HG03460 (cell line): ENCODE data around the gene SASH1.

ENCODE experiments used
- ATAC-seq: cut with Tn5 transposase; IDR thresholded peaks from one replicate; pipeline ENCODE4 v1.9.1; 2021; ENCODE audit not compliant: unreplicated experiment

Gene SASH1

DNA sequence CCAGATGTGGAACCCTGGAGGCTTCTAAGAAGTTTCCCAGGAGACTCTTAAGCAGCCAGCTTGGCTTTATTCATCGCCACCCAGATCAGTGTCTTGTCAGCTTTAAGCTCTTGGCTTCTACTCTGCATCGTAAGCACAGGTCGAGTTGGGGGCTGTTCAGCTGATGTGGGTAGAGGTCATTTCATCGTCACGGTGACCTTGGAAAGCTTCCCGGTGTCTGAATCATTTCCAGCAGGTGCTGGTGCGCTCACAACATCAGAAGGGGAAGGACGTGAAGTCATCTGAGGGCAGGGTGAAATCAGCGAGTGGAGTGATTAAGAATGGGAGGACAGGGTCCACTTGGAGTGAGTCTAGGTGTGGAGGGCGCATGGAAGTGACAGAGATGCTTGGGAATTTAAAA lies 112.6 kb downstream of the SASH1 start:
- ATAC-seq = no peak

DNA sequence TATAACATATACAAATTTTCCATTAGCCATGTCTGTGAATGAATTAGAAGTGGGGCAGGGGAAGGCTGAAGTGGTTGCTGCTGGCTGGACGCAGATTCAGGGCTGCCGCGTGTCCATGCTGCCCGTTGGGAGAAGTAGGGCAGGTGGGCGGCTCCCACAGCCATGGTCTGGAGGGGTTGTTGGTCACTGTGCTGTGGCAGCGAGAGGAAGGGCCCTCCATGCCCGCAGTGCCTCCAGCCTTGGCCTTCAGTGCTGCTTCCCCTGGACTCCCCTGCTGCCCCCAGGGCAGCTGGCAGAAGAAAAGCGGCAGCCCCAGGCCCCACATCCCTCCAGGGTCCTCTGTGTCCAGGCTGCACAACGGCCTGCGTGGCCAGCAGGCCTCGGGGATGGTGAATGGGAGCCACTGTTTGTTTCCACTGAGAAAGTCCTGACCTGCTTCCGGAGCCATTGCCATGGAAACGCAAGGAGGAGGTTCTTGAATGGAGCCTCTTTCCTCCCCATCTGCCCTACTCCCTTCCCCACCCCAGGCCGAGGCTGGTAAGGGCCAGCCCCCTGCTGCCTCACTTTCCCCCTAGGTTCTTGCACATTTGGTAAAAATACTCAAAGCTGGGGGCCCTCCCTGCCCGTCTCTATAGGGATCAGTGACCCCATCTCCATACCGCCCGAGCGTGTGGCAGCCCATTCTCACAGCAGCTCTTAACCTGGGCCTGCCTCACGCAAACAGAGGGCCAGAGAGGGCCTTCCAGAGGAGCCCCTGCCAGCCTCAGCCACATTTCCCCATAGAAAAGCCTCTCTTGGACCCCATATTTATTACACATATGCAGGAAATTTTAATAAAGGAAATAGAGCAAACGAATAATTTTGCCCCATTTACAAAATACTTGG lies 113.3 kb downstream of the SASH1 start:
- ATAC-seq = no peak

DNA sequence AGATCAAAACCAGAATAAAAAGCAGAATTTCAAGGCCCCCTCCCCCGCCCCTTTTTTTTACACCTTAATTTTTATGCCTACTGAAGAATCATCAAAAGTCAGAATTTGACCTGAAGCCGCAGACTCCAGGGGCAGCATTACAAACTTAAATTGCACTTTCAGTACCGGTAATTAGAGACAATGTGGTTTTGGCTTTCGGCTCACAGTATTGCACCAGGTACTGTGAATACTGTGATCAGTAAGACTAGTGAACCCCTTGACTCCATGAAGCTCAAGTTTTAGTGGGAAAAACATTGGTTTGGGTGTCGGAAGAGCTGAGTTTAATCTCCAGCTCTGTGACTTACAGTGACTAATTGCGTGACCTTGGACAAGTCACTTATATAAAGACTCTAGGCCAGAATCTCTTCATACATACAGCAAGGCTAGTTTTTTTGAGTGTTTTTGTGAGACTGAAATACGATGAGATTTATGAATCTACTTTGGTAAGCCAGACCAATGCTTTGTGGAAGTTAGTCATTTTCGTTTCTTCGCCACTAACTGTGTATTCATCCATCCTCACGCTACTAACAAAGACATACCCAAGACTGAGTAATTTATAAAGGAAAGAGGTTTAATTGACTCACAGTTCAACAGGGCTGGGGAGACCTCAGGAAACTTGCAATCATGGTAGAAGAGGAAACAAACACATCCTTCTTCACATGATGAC lies 114.7 kb downstream of the SASH1 start:
- no peak for ATAC-seq

DNA sequence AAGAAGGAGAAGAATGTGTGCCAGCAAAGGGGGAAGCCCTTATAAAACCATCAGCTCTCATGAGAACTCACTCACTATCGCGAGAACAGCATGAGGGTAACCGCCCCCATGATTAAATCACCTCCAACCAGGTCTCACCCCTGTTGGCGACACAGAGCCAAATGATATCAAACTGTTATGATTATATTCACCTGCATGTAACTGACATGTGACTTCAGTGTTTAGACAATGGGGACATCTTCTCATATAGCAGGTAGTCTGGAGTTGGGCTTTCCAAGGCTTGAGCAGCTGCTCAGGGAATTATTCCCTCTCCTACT lies 115.2 kb downstream of the SASH1 start:
- no peak for ATAC-seq

DNA sequence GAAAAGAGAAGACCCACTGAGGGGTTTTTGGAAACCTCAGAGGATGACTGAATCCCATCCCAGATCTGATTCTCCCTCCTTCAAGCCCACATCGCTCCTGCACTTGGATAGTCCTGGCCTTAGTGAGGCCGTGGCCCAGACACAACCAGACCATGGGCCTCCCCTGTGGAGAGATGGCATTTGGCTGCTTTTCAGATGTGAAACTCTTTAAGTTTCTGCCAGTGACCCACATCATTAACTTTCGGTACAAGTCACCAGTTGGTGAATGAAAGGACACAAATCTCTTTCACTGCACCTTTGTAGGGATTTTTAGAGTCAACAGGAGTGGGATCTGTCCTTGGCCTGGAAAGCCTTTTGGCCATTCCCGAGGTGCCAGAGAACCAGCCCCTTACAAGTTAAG lies 116.6 kb downstream of the SASH1 start:
- ATAC-seq = no peak

DNA sequence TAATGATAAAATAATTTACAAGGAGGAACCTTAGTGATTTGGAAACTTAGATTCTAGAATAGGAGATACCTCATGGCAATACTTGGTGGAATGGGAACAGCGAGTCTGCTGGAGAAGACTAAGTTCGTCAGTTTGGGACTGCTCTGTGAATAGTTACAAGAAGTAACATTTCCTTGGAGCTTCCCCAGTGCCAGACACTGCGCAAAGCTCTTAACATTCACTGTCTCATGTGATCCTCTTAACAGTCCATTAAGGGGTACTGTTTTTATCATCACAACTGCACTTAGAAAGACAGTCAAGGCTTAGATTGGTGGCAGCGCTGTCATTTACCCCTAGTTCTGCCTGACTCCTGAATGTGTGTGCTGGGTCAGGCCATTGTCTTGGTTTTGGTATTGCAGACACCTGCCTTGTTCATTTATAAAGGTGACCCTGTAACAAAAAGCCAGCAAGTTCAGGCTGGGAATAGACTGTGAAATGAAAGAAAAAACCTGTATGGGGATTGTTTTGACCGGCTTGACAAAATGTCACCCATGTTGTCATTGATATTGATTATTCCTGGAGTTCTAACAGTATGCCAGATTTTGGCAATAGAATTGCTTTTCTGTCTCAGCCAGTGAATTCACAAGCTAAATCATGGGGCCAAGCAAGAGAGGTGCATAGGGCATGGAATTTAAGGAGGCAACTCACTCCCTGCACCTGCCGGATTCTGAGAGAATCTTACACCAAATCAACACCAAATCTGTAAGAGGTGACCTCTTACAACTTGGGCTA lies 118.4 kb downstream of the SASH1 start:
- no peak for ATAC-seq

DNA sequence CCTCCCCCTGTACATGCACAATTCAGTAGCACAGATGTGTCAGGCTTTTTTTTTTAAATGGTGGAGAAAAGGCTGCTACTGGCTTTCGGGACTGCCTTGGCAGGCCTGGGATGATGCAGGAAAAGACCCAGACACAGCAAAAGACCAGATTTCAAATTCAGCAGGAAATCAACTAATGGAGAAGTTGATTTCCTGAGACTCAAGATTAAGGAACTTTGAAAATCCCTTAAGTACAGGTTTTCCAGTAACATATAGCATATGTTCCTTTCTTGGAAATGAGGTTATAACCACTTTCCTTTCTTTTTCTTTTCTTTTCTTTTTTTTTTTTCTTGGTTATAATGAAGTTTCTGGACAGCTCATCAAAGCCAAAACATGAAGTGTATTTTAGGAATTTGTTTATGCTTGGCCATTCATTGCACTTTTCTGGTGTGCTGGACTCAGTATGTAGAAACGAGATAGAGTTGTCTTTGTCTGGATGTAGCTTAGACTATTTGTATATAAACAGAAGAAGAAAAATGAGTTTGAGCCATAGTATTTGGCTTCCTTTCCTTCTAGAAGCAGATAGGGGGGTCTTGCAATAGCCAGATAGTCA lies 119.4 kb downstream of the SASH1 start:
- ATAC-seq = no peak

DNA sequence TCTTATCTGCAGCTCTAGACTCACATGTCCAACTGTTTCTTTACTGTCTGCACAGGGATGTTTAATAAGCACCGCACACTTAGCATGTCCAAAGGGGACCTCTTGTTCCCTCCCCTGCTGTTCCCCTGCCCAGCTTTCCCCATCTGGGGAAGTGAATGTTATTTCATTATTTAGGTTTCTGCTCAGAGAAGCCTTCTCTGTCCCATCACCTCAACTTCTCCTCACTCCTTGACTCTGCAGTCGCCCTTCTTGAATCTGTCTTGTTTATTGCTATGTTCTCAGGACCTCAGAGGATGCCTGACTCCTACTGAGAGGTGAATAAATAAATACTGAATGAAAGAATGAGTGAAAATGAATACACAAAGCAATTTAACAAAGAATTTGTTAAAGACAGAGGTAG lies 121.0 kb downstream of the SASH1 start:
- ATAC-seq = no peak

DNA sequence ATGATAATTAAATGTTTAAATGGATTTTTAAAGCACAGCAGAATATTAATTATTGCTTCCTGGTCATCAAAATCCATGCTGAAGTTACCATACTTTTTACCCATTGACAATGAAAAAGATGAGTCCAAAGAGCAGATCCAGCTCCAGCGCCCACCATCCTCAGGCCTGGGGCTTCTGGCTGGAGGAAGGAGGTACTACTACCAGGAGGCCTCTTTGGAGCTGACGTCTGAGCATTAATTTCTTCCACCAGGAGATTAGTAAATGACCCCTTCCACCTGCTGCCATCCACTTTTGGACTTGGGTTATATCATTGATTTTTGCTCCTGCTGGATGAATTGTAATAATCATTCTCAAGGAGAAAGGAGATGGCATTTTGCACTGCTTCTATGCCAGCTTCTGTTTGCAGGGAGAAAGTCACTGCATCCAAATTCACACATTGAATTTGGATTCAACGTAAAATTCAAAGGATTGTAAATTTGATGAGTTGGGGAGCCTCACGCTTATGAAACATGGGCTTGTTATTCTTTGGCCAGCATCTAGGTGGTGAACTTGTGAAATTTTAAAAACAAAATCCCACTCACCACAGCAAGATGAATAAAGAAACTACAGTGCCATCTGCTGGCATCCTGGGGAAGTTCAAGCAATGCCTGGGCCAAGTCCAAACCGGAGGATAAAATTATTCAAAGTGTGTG lies 121.8 kb downstream of the SASH1 start:
- peak; percentile 76 for ATAC-seq

DNA sequence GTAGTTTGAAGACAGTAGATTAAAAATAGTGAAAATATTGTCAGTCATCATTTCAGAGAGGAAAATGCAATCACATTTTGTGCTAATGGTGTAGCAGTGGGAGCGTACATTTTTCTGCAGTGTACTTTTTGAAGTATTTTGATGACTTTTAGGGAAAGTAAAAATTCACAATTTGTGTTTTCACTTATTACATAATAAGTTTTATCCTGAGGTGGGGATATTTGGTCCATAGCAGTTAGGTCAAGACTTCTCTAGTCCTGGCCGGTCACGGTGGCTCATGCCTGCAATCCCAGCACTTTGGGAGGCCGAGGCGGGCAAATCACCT lies 122.3 kb downstream of the SASH1 start:
- no peak for ATAC-seq

DNA sequence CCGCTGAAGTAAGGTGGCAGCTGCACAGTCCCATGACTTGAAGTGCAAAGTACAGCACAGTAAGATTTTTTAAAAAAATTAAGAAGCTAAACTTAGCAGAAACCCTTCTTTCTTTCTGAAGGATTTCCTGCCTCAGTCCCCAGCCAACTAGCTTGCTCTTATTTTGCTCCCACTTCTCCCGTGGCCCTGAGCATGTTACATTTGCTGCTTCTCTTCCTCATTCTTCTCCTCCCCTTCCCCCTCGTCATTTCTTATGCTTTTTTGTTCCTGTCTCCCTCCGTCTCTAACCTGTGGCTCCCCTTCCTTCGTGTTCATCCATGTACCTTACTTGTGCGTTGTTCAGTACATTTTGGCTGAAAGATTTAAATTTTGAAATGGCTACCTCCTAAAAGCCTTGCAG lies 123.0 kb downstream of the SASH1 start:
- no peak for ATAC-seq

DNA sequence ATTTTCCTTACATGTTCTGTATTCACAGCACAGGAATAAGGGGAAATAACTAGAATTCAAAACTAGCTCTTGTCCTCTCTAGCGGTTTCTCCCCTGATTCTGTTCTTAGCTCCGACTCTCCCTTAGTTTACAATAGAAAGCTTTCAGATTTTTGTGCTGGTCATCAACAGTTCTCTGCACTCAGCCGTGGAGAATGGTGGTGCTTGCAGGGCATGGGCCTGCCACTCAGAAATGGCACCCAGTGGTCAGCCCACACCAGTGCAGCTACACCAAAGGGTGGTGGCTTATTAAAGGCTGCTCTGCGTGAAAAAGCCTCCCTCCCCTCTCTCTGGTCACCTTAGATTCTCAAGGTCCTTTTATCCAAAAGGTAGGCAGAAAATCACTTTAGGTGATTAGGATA lies 123.5 kb downstream of the SASH1 start:
- ATAC-seq = no peak

DNA sequence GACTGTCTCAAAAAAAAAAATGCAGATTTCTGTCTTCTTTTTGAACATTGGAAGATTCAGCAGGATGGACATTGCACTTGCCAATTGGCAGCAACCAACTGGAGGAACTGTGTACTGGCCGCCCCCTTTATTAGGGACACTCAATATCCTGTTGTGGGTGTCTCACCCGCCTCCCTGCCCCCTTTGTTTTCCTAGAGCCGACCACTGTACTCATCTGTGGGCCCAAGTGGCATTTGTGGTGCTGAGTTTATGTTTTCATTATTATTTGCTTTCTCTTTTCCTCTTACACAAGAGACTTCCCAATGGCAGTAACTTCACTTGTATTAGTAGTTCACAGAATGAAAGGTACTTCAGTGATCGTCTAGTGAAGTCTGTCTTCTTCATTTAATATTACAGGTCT lies 125.3 kb downstream of the SASH1 start:
- no peak for ATAC-seq

DNA sequence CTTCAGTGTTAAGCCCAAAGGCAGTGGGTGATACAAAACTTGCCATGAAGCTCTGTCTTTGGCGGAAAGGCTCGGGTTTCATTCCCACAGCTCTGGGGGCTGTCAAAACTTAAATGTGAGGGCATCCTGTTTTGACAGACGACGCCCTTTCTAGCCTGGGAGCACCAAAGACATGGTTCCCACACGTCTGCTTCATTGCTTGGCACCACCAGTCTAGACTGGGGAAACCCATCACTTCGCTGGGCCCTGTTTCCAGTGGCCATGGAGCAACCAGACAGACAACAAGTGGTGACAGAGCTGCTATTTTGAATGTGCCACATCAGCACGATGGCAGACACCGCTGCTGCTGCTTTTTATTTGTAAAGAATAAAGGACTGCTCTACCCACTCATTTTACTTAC lies 127.5 kb downstream of the SASH1 start:
- no peak for ATAC-seq

DNA sequence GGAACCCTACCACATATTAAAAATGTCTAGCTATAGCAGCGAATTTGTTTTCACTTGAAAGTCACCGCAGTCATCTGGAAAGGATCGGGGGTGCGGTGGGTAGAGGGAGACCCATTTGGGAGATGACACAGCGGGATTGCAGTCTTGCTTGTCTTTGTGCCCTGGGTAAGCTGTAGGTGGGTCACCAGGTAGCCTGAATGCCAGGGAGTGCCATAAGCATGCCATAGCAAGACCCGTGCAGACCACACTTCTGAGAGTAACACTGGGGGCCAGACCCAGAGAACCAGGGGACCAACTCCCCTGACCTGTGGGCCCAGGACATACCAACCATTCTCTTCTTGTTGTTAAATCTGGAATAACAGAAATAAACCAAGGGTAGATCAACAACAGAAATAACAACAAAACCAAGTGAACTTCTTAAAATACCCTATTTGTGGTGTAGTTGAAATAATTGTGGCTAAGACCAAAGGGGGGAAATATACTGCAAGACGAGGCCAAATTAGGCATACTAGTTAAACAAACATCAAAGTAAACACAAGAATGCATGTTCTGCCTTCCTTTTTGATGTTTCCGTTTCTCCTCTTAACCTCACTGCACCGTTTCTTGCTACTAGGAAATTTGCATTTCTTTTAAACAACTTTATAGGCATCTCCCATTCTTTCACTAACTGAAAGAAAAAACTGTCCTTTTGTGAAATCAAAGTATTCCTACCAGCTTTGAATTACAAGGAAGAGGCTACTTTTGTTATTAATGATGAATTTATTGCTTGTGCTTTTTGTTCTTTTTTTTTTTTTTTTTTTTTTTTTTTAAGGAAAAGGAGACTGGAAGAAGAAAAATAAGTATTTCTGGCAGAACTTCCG lies 128.2 kb downstream of the SASH1 start:
- ATAC-seq = no peak

DNA sequence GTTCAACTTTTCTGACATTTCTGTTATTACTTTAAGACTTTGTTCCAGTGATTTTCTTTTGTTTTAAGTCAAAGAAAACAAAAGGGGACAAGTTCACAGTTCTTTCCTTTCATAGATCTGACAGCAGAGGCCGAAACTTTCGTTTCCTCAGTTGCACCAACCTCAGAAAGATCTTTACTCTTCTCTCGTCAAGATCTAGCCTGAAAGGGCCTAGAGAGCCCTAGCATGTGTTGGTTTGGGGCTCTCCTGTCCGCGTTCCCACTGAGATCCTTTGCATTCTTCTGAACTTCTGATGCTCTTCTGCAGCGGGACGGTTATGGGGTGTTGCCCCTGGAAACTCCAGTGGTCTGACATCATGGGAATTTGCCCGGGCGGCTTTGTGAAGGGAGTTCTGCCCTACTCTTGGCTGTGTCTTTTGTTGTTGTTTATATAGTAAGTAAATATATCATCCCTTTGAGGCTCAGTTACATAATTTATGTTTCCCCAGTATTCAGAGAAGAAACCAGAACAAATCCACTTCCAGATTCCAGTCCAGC lies 129.1 kb downstream of the SASH1 start:
- ATAC-seq = no peak

DNA sequence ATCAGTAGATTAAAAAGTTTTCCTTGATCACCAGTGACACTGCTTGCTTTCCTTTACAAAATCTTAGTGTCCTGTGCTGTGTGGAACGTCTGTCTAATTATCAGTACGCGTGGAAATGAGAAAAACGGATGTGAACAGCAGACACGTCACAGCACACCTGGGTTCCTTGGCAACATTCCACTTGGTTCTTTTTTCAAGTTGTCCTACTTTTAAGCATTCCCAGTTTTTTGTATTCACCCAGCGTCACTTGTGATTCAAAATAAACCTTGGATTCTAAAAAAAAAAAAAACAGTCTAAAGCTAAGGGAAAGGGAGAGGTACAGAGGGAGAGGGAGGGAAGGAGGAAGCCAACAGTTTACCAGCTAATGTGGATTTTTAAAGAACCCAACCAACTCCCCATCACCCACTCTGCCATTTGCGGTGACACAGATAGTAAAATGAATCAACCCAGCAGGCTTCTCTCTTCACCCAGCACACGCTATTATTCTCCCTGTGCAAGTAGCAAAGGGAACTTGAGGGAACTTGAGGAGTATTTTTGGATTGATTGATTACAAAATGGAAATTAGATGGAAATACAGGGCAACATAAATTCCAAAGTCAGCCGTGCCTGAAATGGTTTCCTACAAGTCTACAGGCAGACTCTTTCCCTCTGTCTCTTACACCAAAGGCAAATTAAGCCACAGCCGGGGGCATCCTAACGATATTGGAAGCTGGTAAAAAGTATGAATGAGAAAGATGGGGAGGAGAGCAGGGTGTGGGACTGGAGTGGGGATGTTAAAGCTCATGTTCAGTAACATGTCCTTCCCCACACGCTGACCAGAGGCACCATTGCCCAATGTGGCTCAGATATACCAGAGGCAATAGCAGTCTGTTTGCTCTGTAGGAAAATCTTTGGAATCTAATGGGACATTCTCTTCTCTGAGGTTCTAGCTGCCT lies 129.8 kb downstream of the SASH1 start:
- no peak for ATAC-seq

DNA sequence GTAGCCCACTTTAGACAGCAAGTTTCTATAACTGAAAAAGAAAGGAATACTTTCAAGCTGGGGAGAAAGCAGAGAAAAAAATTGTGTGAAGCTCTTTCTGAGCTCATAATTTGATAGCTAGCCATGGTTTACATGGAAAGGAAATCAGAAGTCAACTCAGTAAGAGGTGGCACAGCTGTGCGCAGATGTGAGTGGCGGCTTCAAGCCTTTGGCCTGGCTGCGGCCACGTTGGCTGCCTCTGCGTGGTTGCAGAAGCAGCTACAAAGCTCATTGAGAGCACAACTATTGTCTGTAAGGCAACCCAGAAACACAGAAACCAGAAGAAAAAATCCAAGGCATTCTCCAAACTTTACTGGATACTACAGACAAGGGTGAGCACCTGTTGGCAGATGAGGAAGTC lies 136.9 kb downstream of the SASH1 start:
- ATAC-seq = no peak

DNA sequence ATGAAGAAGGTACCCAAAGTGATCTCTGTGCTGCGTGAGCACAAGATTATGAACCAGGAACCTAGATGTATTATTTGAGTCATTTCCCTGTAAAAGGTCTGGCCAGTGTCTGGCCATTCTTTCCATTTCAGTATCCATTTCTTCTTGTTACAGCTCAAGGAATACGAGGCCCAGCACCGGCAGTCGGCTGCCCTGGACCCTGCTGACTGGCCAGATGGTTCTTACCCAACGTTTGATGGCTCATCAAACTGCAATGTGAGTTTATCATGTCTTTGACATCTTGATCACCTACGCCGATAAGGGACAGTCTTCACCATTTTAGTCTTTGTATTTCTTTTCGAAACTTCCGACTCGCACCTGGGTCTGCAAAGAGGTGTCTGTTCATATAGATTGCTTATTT lies 144.8 kb downstream of the SASH1 start:
- ATAC-seq = no peak
